H1 (cell line): ENCODE measurements around the gene CXCL1. TPM values are rescaled to one million over a fixed set of nuclear protein-coding genes. Genes with fewer than 3 reads are reported as not detected.

Experiments used
- ASH2L ChIP-seq: fragments of 200-600, 300-600 bp; sonication (generic); IDR thresholded peaks from one replicate; pipeline ENCODE4 v1.7.1; 2017; ENCODE audit warnings: low read length
- BACH1 ChIP-seq: IDR thresholded peaks from 2 replicates; pipeline ENCODE4 v1.6.1; 2012; ENCODE audit warnings: low read length, improper control_type of control experiment
- CHD7 ChIP-seq: fragments of 300-600 bp; sonication (generic); IDR thresholded peaks from 2 replicates; pipeline ENCODE4 v1.7.1; 2012; ENCODE audit warnings: low read length, moderate library complexity, mild to moderate bottlenecking, inconsistent platforms; ENCODE audit not compliant: insufficient replicate concordance
- CREB1 ChIP-seq: IDR thresholded peaks from 2 replicates; pipeline ENCODE4 v1.6.1; 2012; ENCODE audit warnings: inconsistent platforms
- E2F6 ChIP-seq: IDR thresholded peaks from 2 replicates; pipeline ENCODE4 v1.6.1; 2012; ENCODE audit warnings: inconsistent platforms
- FOSL1 ChIP-seq: IDR thresholded peaks from 2 replicates; pipeline ENCODE4 v1.6.1; 2011; ENCODE audit warnings: mild to moderate bottlenecking, low read depth, low read length, moderate library complexity; ENCODE audit not compliant: insufficient read depth
- NRF1 ChIP-seq: IDR thresholded peaks from 2 replicates; pipeline ENCODE4 v1.6.1; 2011; ENCODE audit warnings: mild to moderate bottlenecking, low read depth, low read length, improper control_type of control experiment
- POLR2AphosphoS5 ChIP-seq: IDR thresholded peaks from 2 replicates; pipeline ENCODE4 v1.6.1; 2011; ENCODE audit warnings: low read depth, low read length
- POU5F1 ChIP-seq: IDR thresholded peaks from 2 replicates; pipeline ENCODE4 v1.6.1; 2011; ENCODE audit warnings: low read depth, mild to moderate bottlenecking, low read length, moderate library complexity
- SP4 ChIP-seq: IDR thresholded peaks from 2 replicates; pipeline ENCODE4 v1.6.1; 2012; ENCODE audit warnings: low read length, inconsistent platforms
- polyA plus RNA-seq, 7 experiments: library from polyadenylated mRNA; depleted of rRNA in 3 of 7; stranded (reverse) in 5 of 7; unstranded in 2 of 7; fragments of >200 nt in 5 of 7; fragments of 200-250 nt in 2 of 7; gene quantifications; 1 replicate in 5 of 7; 2 replicates in 1 of 7; 4 replicates in 1 of 7; pipeline versions ENCODE4 v1.2.1 to v1.2.3, GENCODE V29; 2011 to 2013; ENCODE audit warnings: missing spikeins in 2 of 7, mixed read lengths in 2 of 7
- total RNA-seq: library from RNA; stranded (reverse); fragmentation: NEBNext Ultra II Directional; extraction: Animal tissue kit (Norgen Biotek cat#: 25700); gene quantifications from 2 replicates; pipeline ENCODE4 v1.2.1, GENCODE V29; 2021

The CXCL1 gene
- total and polyA plus RNA-seq, 2 of the 8 experiments (the other 6 are each of a cell fraction or from before 2014, with no cell fraction given) = 0.77 to 0.80 TPM

GRCh38 chr4:73869130-73870055 is at the start of gene CXCL1 (continued):
- TF ChIP-seq FOSL1 = no peak
- TF ChIP-seq SP4 = no peak
- peak; percentile 46 for TF ChIP-seq ASH2L
- TF ChIP-seq BACH1 = no peak
- TF ChIP-seq POLR2AphosphoS5 = peak; percentile 42; the same call in 1 of the 2 replicates
- no peak for TF ChIP-seq CHD7
- TF ChIP-seq NRF1 = no peak
- 0 out of 2 replicates have a peak, but pooled peaks have one; percentile 13 for TF ChIP-seq E2F6
- TF ChIP-seq CREB1 = no peak
- no peak for TF ChIP-seq POU5F1
